Hematopoietic multipotent progenitor cell (in vitro differentiated cells): ENCODE measurements around the gene GPR61. TPM values are rescaled to one million over a fixed set of nuclear protein-coding genes. Genes with fewer than 3 reads are reported as not detected.

Source experiments
- DNase-seq, 3 donors: peaks; one replicate each; pipeline ENCODE4 v3.0.0-alpha.2; 2011 to 2015; ENCODE audit warnings: low read depth in 2 of 3, low spot score in 2 of 3
- total RNA-seq: library from RNA; depleted of rRNA; stranded (reverse); fragments of >200 nt; gene quantifications from one replicate; pipeline ENCODE4 v1.2.3, GENCODE V29; 2012

The GPR61 gene, protein sequence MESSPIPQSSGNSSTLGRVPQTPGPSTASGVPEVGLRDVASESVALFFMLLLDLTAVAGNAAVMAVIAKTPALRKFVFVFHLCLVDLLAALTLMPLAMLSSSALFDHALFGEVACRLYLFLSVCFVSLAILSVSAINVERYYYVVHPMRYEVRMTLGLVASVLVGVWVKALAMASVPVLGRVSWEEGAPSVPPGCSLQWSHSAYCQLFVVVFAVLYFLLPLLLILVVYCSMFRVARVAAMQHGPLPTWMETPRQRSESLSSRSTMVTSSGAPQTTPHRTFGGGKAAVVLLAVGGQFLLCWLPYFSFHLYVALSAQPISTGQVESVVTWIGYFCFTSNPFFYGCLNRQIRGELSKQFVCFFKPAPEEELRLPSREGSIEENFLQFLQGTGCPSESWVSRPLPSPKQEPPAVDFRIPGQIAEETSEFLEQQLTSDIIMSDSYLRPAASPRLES
- 0.27 TPM for total RNA-seq

- no peak for DNase-seq
These were observed at the start of gene GPR61 for GRCh38 chr1:109539676-109540075. GPR61 (plus strand) TSS chr1:109539872; CDS start chr1:109543023, 3,151 bp downstream.

- peak in 2 of 3 donors; percentile 59 to 79 for DNase-seq
These were observed 49.4 kb upstream of the GPR61 start for GRCh38 chr1:109490029-109490933.

GRCh38 chr1:109490934-109491302 is 48.8 kb upstream of the GPR61 start:
- DNase-seq: no peak

DNA sequence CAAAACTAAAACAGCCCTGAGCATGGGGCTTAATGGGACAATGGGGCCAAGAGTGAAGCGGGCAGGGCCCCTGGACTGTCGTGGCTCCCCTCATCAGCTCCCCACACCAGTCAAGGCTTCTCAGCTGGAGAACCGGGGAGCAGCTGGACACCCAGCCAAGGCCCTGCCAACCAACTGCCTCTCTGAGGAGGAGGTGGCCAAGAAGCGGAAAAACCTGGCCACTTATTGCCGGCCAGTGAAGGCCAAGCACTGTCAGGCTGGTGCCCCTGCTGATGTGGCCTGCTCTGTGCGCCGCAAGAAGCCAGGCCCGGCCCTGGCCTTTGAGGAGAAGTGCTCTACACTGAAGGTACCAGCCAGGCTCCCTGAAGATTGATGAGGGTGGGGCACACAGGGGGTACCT is 48.3 kb upstream of the GPR61 start:
- DNase-seq: no peak

DNA sequence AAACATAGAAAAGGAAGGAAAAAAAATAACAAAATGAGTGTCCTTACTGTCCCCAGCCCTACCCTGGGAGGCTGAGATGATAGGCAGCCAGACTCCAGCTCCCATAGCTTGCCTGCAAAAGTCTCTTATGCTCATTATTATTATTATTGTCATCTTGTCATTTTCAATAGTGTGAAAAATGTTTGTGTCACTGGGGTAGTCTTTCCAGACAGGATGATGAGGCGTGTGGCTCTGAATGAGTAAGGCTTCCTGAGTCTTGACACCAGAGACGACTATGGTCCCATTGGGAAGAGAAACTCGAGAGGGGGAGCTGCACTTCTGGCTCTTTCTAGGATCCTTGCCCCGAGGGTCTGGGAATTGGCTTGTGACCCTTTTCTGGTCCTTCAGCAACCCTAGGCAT is 46.9 kb upstream of the GPR61 start:
- no peak for DNase-seq

- no peak for DNase-seq
These were observed 46.4 kb upstream of the GPR61 start for GRCh38 chr1:109493227-109493626.

- DNase-seq: peak; percentile 85 to 91 (median 88)
These were observed 45.7 kb upstream of the GPR61 start, which contains the start of gene CYB561D1 for GRCh38 chr1:109493805-109494539. CYB561D1 (plus strand) TSS chr1:109494094; CDS start chr1:109494140, 46 bp downstream.

DNA sequence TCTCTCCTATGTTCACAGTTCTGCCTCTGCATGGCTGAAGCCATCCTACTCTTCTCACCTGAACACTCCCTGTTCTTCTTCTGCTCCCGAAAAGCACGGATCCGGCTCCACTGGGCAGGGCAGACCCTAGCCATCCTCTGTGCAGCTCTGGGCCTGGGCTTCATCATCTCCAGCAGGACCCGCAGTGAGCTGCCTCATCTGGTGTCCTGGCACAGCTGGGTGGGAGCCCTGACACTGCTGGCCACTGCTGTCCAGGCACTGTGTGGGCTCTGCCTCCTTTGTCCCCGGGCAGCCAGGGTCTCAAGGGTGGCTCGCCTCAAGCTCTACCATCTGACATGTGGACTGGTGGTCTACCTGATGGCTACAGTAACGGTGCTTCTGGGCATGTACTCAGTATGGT is 43.9 kb upstream of the GPR61 start:
- DNase-seq: no peak

DNA sequence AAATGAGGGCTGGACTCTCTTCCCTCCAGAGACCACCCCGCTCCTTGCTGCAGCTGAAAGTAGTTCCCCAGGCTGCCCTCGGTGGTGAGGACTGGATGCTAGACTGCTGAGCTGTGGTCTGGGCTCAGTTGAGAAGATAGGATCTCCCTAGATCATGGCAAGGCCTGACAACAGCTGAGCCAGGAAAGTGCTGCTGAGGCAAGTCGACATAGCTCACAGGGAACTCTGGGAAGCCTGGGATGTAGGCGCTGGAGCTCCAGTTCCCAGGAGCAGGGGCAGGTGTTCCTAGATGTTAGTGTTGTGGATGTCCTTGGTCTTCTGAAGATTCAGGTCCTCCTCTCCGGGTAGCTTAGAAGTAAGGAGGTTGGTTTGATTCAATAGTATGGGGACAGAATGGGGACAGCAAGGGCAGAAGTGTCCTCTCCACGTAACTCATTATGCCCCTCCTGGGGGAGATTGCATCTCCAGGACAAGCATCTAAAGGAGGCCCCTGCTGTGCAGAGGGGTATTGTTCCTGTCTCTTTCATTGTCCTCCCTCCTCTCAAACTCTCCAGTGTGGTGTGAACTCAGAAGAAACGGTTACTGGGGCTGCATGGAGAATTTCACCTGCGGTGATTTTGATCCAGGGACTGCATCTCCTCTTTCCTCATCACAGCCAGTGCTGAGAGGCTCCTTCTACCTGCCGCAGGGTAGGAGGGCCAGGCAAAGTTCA is 42.1 kb upstream of the GPR61 start:
- no peak for DNase-seq

DNA sequence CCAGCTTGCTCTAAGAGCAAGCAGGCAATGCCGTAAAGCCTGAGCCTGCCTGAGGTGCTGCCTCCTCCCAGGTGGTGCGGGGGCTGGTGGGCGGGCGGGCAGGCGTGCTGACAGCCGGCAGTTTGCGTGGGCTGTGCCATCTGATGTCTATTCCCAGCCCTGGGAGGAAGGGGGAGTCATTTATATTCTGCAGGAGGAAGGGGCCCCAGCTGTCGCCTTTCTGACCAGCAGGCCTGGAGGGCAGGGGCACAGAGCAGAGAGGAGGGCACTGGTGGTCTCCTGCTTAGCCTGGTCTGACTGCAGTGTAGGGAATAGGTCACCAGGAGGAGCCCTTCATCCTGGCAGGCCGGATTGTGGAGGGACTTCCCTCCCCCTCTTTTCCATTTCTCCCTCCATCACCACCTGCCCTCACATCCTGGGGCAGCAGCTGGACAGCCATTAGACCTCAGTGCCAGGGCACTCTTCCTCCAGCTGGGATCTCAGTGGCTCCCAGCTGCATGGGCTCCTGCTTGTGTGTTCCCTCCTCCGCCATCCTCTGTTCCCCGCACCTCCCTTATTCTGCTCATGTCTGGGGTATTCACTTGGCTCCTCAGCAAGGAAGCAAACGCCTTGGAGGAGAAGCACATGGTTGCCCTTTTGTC is 41.4 kb upstream of the GPR61 start:
- DNase-seq: peak in 1 of 3 donors; percentile 18

DNA sequence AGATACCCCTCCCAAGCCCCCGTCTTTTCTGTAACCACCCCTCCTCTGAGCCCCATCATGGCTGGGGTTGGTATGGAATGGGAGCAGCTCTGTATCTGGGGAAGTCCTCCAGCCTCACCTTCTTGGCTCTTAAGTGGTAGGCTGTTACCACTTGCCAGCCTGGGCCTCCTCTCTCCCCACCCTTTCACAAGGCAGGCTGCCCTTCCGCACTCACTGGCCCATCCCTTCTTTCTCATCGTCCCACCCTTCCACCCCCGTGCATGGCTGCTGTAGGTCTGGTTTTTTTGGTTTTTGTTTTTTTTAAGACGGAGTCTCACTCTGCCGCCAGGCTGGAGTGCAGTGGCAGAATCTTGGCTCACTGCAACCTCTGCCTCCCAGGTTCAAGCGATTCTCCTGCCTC is 40.6 kb upstream of the GPR61 start:
- no peak for DNase-seq

- DNase-seq: peak in 2 of 3 donors; percentile 46 to 55
These were observed 39.8 kb upstream of the GPR61 start for GRCh38 chr1:109499661-109500536.

DNA sequence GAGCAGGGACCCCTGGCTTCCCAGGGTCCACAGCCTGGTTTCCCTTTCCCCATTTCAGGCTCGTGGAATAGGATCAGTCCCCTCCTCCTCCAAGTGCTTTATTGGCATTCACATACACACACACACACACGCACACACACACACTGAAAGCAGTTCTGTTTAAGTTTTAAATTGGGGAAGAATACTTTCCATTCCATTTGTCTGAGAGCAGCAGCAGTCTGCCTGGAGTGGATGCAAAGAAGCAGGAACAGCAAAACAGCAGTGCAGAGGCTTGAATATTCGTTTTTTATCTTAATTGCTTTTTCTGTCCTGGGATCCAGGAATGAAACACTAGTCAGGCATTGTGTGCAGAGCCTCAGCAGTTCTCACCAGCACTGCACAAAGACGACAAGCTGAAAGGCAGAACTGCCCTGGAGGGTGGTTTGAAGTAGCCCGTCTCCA is 38.7 kb upstream of the GPR61 start:
- DNase-seq: no peak

DNA sequence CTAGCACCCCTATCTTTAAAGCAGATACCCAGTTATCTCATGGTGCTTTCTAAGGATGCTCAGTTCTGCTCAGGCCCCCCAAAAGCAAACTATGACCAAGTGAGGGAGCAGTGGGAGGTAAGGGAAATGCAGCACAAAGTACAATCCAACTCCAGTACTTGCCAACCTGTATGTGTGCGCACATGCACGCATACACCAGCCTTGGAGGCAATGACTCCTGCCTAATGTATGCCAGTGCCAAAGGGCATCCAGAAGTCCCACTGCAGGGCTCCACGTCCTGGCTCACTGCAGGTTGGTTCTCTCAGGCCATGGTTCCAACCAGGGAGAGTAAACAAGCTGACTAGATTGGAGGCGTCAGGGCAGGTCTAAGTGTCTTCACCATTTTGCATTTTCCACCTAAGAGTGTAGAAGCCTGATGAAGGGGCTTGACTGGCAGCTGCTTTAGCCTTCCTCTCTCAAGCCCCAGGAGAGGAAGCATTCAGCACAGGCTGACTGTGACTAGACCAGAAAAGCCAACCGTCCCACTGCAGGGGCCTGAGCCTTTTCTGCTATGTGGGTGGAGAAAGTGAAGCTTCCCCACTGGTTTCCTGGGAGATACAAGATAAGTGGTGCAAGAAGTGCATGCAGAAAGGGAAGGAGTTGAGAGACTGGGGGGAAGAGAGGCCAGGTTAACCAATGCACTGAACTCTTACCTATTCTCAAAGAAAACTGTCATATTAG is 37.9 kb upstream of the GPR61 start:
- DNase-seq: peak in 1 of 3 donors; percentile 26

- no peak for DNase-seq
These were observed 37.3 kb upstream of the GPR61 start for GRCh38 chr1:109502364-109502851.

- DNase-seq: no peak
These were observed 35.7 kb upstream of the GPR61 start for GRCh38 chr1:109503935-109504334.

- DNase-seq: no peak
These were observed 34.7 kb upstream of the GPR61 start for GRCh38 chr1:109504974-109505373.
